HCT116 (cell line): ENCODE data around the gene ANHX. TPM values are rescaled to one million over a fixed set of nuclear protein-coding genes. Genes with fewer than 3 reads are reported as not detected.

Source experiments
- ATAC-seq: fragments of 200-7000 bp; cut with Tn5 transposase; 2 replicates; pipeline ENCODE4 v1.9.1; 2020; ENCODE audit warnings: mild to moderate bottlenecking, moderate library complexity
- BruUV-seq: library from RNA; stranded (reverse); fragments of 400-500 nt; replicated peaks from 2 replicates; lab custom pipeline; 2021; lab: Mats Ljungman, UMichigan
- CTCF ChIA-PET: fragments of 300-600 bp; sonication (Branson Sonifier 250); formaldehyde crosslinking; loops from one replicate; lab custom pipeline; 2021; ENCODE audit warnings: antibody characterized with exemption; lab: Charles Lee
- POLR2A ChIA-PET: fragments of 300-600, 350-600 bp; sonication (Branson Sonifier 250); formaldehyde crosslinking; loops from one replicate; lab custom pipeline; 2021; ENCODE audit warnings: antibody characterized with exemption; lab: Charles Lee
- RAD21 ChIA-PET, 2 experiments: fragments of 300-600 bp; sonication (Branson Sonifier 250); formaldehyde crosslinking; loops; one replicate each; lab custom pipeline; 2023; ENCODE audit warnings: low total read pairs in 2 of 2; ENCODE audit not compliant: uncharacterized antibody in 2 of 2, unreplicated experiment in 2 of 2, low non-redundant PET in 1 of 2; lab: Charles Lee
- DNase-seq: peaks from one replicate; pipeline ENCODE4 v3.0.0-alpha.2; 2010; ENCODE audit warnings: low read depth, low spot score
- H2AFZ ChIP-seq: fragments of 200-600 bp; shearing (Covaris generic), sonication (generic); 2 replicates; pipeline ENCODE4 v1.6.1; 2017; ENCODE audit warnings: low read depth, mixed run types, mixed read lengths, antibody characterized with exemption, low read length; ENCODE audit not compliant: poor library complexity, severe bottlenecking
- H3K27ac ChIP-seq: 2 replicates; pipeline ENCODE4 v1.5.1; 2012; ENCODE audit warnings: low read depth, low read length
- H3K27me3 ChIP-seq: fragments of 200-600 bp; sonication (generic); 2 replicates; pipeline ENCODE4 v1.6.1; 2016; ENCODE audit warnings: mixed run types, low read length, mixed read lengths; ENCODE audit not compliant: insufficient read depth
- H3K36me3 ChIP-seq, 2 experiments: fragments of 200-500 bp in 1 of 2; fragments of 200-600 bp in 1 of 2; sonication (Bioruptor generic) in 1 of 2; sonication (generic) in 1 of 2; 2 replicates each; pipeline versions ENCODE4 v1.5.1 to v1.6.1; 2014 to 2016; ENCODE audit warnings: low read length in 2 of 2, inconsistent platforms in 1 of 2, mixed read lengths in 1 of 2, mixed run types in 1 of 2; ENCODE audit not compliant: insufficient read depth in 2 of 2, control insufficient read depth in 1 of 2
- H3K4me1 ChIP-seq, 2 experiments: fragments of 200-600 bp in 1 of 2; sonication (generic) in 1 of 2; 2 replicates each; pipeline versions ENCODE4 v1.5.1 to v1.6.1; 2012 to 2017; ENCODE audit warnings: low read length in 2 of 2, inconsistent platforms in 1 of 2, mild to moderate bottlenecking in 1 of 2, mixed read lengths in 1 of 2, mixed run types in 1 of 2, moderate library complexity in 1 of 2; ENCODE audit not compliant: insufficient read depth in 2 of 2, control insufficient read depth in 1 of 2
- H3K4me2 ChIP-seq: fragments of 200-600 bp; sonication (generic); 2 replicates; pipeline ENCODE4 v1.6.1; 2017; ENCODE audit warnings: mixed run types, low read length, mixed read lengths
- H3K4me3 ChIP-seq, 2 experiments: fragments of 200-600 bp in 1 of 2; sonication (generic) in 1 of 2; replicated peaks in 1 of 2; 2 replicates each; pipeline ENCODE4 v1.5.1; 2011 to 2016; ENCODE audit warnings: low read length in 2 of 2, control low read depth in 1 of 2, low read depth in 1 of 2, mild to moderate bottlenecking in 1 of 2, mixed read lengths in 1 of 2, mixed run types in 1 of 2
- H3K79me2 ChIP-seq: fragments of 200-600 bp; sonication (generic); 2 replicates; pipeline ENCODE4 v1.6.1; 2017; ENCODE audit warnings: mild to moderate bottlenecking, mixed run types, low read length, moderate library complexity, mixed read lengths; ENCODE audit not compliant: insufficient read depth
- H3K9ac ChIP-seq: fragments of 200-600 bp; sonication (generic); 2 replicates; pipeline ENCODE4 v1.6.1; 2016; ENCODE audit warnings: low read length, mixed read lengths
- H3K9me2 ChIP-seq: fragments of 200-600 bp; sonication (generic), shearing (Covaris generic); 2 replicates; pipeline ENCODE4 v1.6.1; 2017; ENCODE audit warnings: mixed run types, mild to moderate bottlenecking, moderate library complexity; ENCODE audit not compliant: insufficient read depth
- H3K9me3 ChIP-seq, 2 experiments: fragments of 200-500 bp in 1 of 2; fragments of 200-600 bp in 1 of 2; sonication (Bioruptor generic) in 1 of 2; sonication (generic) in 1 of 2; 2 replicates each; pipeline ENCODE4 v1.6.1; 2014 to 2017; ENCODE audit warnings: low read length in 2 of 2, mixed read lengths in 2 of 2, inconsistent platforms in 1 of 2, low read depth in 1 of 2, mild to moderate bottlenecking in 1 of 2, mixed run types in 1 of 2, moderate library complexity in 1 of 2; ENCODE audit not compliant: control insufficient read depth in 1 of 2, insufficient read depth in 1 of 2
- H4K20me1 ChIP-seq: fragments of 200-600 bp; sonication (generic), shearing (Covaris generic); 2 replicates; pipeline ENCODE4 v1.6.1; 2017; ENCODE audit warnings: mixed run types, mild to moderate bottlenecking, moderate library complexity; ENCODE audit not compliant: insufficient read depth
- CTCF ChIP-seq, 3 experiments: fragments of 200-600 bp in 1 of 3; sonication (generic) in 1 of 3; IDR thresholded peaks in 2 of 3; conservative IDR thresholded peaks in 1 of 3; 2 replicates each; pipeline ENCODE4 v1.5.1; 2012 to 2017; ENCODE audit warnings: low read depth in 2 of 3, low read length in 2 of 3, antibody characterized with exemption in 1 of 3, borderline replicate concordance in 1 of 3, control low read depth in 1 of 3, mild to moderate bottlenecking in 1 of 3, mixed read lengths in 1 of 3, mixed run types in 1 of 3, moderate library complexity in 1 of 3; ENCODE audit not compliant: insufficient read depth in 1 of 3
- EGR1 ChIP-seq: IDR thresholded peaks from 2 replicates; pipeline ENCODE4 v1.6.1; 2012; ENCODE audit warnings: low read depth
- EZH2 ChIP-seq: fragments of 200-600 bp; sonication (generic); IDR thresholded peaks from 2 replicates; pipeline ENCODE4 v1.6.1; 2017; ENCODE audit warnings: antibody characterized with exemption, mixed run types
- FOSL1 ChIP-seq: IDR thresholded peaks from 2 replicates; pipeline ENCODE4 v1.6.1; 2012; ENCODE audit warnings: low read depth
- SRF ChIP-seq: IDR thresholded peaks from 2 replicates; pipeline ENCODE4 v1.6.1; 2012; ENCODE audit warnings: low read depth
- intact Hi-C: fragments of 100-400 bp; cut with micrococcal nuclease; formaldehyde crosslinking; loops from 2 replicates; pipeline ENCODE4 v1.10.0; 2022
- total RNA-seq: library from RNA; stranded (reverse); gene quantifications from one replicate; pipeline ENCODE4 v1.2.1, GENCODE V29; 2021; ENCODE audit not compliant: unreplicated experiment
- TF ChIP-seq, protein P1 (sequence below): IDR thresholded peaks from 2 replicates; pipeline ENCODE4 v1.6.1; 2012; ENCODE audit warnings: low read depth
- TF ChIP-seq, protein P2 (sequence below): IDR thresholded peaks from 2 replicates; pipeline ENCODE4 v1.6.1; 2011; ENCODE audit warnings: mild to moderate bottlenecking, low read length, moderate library complexity; ENCODE audit not compliant: insufficient replicate concordance; ENCODE audit errors: extremely low read depth
- TF ChIP-seq, protein P3 (sequence below): IDR thresholded peaks from 2 replicates; pipeline ENCODE4 v1.6.1; 2012

The ANHX gene
- total RNA-seq, 1 experiment from 2014 or later, result not detected

GRCh38 chr12:133222211-133222610 is 13.5 kb downstream of the ANHX start:
- H2AFZ ChIP-seq, result no peak overlapping the region
- H3K9me3 ChIP-seq, result peaks cover 3% of the 10 kb centered on the region in 2 experiments; a peak in 2 of 4 replicates
- ChIA-PET RAD21 (no interaction called here), POLR2A (no interaction called here), CTCF (no interaction called here)
- BruUV-seq, result no TSS peak
- no peak for DNase-seq
- H3K27ac ChIP-seq, result no peak overlapping the region
- no peak overlapping the region for H3K4me3 ChIP-seq
- no peaks in the 10 kb centered on the region for H4K20me1 ChIP-seq
- H3K9me2 ChIP-seq, result no peaks in the 10 kb centered on the region
- H3K27me3 ChIP-seq, result no peaks in the 10 kb centered on the region
- no peaks in the 10 kb centered on the region for H3K79me2 ChIP-seq
- H3K4me1 ChIP-seq, result no peaks in the 10 kb centered on the region
- ATAC-seq, result no peak
- no peaks in the 10 kb centered on the region for H3K36me3 ChIP-seq
- no peak overlapping the region for H3K4me2 ChIP-seq
- intact Hi-C loops, result no loop called here
- TF ChIP-seq, protein P1, sequence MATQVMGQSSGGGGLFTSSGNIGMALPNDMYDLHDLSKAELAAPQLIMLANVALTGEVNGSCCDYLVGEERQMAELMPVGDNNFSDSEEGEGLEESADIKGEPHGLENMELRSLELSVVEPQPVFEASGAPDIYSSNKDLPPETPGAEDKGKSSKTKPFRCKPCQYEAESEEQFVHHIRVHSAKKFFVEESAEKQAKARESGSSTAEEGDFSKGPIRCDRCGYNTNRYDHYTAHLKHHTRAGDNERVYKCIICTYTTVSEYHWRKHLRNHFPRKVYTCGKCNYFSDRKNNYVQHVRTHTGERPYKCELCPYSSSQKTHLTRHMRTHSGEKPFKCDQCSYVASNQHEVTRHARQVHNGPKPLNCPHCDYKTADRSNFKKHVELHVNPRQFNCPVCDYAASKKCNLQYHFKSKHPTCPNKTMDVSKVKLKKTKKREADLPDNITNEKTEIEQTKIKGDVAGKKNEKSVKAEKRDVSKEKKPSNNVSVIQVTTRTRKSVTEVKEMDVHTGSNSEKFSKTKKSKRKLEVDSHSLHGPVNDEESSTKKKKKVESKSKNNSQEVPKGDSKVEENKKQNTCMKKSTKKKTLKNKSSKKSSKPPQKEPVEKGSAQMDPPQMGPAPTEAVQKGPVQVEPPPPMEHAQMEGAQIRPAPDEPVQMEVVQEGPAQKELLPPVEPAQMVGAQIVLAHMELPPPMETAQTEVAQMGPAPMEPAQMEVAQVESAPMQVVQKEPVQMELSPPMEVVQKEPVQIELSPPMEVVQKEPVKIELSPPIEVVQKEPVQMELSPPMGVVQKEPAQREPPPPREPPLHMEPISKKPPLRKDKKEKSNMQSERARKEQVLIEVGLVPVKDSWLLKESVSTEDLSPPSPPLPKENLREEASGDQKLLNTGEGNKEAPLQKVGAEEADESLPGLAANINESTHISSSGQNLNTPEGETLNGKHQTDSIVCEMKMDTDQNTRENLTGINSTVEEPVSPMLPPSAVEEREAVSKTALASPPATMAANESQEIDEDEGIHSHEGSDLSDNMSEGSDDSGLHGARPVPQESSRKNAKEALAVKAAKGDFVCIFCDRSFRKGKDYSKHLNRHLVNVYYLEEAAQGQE, result no peak
- no peak for TF ChIP-seq CTCF (IDR thresholded peaks at IDR 0.05 in 2 of 3, conservative IDR thresholded peaks at IDR 0.05 in 1 of 3; ENCODE audit: borderline replicate concordance in 1 of 3, insufficient read depth in 1 of 3, low read depth in 2 of 3, low read length in 2 of 3)
- no peak for TF ChIP-seq FOSL1
- TF ChIP-seq EGR1, result no peak
- no peak for TF ChIP-seq EZH2
- TF ChIP-seq, protein P2, sequence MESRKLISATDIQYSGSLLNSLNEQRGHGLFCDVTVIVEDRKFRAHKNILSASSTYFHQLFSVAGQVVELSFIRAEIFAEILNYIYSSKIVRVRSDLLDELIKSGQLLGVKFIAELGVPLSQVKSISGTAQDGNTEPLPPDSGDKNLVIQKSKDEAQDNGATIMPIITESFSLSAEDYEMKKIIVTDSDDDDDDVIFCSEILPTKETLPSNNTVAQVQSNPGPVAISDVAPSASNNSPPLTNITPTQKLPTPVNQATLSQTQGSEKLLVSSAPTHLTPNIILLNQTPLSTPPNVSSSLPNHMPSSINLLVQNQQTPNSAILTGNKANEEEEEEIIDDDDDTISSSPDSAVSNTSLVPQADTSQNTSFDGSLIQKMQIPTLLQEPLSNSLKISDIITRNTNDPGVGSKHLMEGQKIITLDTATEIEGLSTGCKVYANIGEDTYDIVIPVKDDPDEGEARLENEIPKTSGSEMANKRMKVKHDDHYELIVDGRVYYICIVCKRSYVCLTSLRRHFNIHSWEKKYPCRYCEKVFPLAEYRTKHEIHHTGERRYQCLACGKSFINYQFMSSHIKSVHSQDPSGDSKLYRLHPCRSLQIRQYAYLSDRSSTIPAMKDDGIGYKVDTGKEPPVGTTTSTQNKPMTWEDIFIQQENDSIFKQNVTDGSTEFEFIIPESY, result no peak
- TF ChIP-seq, protein P3, sequence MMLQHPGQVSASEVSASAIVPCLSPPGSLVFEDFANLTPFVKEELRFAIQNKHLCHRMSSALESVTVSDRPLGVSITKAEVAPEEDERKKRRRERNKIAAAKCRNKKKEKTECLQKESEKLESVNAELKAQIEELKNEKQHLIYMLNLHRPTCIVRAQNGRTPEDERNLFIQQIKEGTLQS, result no peak
- TF ChIP-seq SRF, result no peak
- TF ChIP-seq, all 23 proteins: peak for 0
- no peak overlapping the region for H3K9ac ChIP-seq
